ENCODE measurements around the gene DHRS3.
A peak's percentile ranks its signal among the peaks of the same experiment; 100 is the strongest.
"Not testable (repeated sequence)": the region's sequence is repeated elsewhere in the genome, so short reads cannot be mapped to it uniquely, and the experiment has no call there.

Gene DHRS3, protein sequence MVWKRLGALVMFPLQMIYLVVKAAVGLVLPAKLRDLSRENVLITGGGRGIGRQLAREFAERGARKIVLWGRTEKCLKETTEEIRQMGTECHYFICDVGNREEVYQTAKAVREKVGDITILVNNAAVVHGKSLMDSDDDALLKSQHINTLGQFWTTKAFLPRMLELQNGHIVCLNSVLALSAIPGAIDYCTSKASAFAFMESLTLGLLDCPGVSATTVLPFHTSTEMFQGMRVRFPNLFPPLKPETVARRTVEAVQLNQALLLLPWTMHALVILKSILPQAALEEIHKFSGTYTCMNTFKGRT
- total RNA-seq = 30.5 to 71.3 (median 71.1) reads per million in 3 experiments

DNA sequence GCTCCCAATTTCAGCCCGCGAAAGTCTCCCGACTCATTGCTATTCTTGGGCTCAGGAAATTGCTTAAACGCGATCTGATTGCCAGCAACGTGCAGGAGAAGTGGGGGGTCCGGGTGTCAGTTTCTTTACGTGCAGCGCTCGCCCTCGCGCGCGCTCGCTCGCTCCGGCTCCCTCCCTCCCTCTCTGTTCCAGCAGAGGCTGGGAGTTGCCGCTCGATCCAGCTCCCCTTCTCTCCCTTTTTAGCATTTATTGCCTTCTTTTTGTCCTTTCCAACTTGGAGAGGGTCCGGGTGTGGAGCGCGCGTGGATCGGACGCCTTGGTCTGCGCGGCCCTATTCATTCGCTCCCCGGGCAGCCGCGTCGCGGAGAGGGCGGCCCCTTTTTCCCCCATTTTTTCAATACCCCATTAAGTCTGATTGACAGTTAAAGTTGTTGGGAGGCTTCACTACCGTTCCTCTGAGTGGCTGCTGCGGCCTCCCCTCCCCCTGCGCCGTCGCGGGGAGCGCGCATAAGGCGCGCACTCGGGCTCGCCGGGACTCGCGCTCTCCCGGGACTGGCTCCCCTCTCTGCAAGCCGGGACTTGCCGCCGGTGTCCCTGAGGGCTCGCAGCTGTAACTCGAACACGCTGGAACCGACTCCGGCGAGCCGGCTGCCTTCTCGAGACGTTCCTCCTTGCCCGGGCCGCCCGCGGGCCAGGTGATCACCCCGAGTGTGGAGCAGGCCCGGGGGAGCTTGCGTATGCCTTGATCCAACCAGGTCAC lies at the start of gene DHRS3:
DHRS3 (minus strand) TSS at position 310 of the 760 bp plus-strand sequence. CDS start 862 bp downstream, outside the sequence.
- peak; percentile 68 for DNase-seq

DNA sequence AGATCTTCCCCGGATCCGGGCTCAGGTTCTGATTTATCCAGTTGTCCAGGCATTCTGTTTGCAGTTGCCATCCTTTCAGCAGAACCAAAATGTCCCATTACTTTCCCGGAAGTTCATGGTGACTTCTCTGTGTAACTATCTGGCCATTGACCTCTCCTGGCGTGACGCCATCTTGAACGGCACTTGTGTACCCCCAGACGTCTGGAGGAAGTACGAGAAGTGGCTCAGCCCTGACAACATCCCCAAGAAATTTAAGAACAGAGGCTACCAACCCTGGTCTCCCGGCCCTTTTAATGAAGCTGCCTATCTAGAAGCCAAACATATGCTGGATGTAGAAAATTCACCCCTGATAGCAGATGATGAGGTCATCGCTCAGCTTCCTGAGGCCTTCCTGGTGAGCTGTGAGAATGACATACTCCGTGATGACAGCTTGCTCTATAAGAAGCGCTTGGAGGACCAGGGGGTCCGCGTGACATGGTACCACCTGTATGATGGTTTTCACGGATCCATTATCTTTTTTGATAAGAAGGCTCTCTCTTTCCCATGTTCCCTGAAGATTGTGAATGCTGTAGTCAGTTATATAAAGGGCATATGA lies 48.2 kb upstream of the DHRS3 start:
- DNase-seq = no peak

DNA sequence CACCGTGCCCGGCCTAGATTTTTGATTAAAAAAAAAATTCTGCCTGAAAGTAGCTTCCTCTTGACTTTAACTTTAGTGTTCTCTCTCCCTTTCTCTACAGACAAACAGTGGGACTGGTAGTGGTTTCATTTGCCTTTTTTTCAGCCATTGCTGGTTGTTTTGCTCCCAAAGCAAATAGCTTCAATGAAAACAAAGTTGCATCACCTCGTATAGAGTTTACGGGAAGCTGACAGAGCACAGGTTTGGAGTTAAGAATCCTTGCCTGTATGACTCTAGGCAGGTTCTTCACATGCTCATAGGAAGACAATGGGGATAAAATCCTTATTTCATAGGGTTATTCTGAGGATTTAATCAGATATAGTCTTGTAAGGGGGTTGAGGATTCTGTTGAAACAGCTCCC lies 47.5 kb upstream of the DHRS3 start:
- no peak for DNase-seq

DNA sequence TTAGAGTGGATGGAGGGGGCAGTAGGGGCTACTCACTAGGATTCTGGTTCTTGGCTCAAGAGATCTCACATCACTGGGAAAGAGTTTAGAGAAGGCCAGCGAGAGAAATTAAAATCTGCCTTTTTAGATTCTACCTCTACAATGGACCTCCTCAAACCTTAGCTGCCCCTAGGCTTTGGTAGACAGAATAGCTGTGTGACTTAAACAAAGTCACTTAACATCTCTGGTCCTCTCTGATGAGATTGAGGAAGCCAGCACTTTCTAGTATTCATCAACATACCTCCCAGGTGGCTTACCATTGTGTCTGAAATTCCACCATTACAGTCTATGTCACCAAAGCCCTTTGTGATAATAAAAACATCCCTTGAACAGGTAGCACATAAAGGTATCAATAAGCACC lies 44.5 kb upstream of the DHRS3 start:
- no peak for DNase-seq

DNA sequence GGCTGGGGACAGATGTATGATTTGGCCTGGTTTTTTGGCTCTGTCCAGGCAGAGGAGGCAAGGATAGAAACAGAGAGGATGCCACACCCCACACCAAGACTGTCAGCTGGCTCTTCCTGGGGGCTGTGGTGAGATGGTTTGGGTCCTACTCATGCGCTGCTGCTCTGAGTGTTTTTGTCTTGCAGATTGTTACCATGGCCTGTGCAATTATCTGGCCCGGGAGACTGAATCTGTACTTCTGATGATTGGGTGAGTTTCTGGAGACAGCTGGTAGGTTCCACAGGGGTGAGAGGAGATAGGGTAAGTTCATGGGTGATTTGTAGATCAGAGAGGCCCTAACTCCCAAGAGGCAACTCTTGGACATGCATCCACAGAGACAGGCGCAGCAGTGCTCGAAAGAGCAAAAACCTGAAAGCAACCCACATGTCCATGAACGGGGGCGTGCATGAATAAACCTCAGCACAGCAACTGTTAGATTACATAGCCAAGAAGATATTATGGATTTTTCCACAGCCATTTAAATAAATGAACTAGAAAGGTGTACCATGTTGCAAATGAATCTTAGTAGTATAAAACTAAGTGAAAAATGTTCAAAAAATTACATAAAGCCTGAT lies 43.7 kb upstream of the DHRS3 start:
- DNase-seq = no peak

DNA sequence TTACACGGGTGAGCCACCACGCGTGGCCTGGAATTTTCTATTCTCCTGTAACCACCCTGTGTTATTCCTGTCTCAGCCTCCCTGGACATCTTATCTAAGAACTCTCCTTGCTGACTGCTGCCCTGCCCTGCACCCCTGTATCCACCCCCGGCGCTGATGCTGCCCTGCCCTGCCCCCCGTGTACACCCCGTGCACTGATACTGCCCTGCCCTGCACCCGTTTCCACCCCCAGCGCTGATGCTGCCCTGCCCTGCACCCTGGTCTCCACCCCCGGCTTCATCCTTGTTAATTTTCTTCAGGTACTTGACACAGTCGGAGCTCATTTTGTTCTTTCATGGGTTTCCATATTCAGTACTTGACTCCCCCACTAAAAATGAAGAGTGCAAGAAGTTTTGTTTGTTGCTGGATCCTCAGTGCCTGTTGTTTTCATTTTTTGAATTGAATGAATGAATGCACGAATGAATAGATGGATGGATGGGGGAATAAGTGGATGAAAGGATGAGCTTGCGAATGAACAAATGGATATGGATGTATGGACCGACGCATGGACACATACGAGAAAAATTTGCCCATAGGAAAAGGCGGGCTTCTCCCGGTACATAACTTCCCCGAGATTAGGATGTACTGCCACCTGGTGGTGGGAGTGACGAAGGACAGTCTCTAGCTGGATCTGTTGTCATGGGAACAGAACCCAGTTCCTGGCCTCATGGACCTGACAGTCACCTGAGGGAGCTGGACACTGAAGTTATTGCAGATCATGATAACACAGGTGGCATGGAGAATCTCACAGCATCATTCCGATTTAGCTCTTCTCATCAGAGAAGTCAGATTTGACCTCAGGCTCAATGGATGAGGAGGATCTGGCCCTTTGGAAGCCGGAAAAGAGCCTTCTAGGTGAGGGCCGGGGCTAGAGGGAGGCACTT lies 40.8 kb upstream of the DHRS3 start:
- peak; percentile 50 for DNase-seq

DNA sequence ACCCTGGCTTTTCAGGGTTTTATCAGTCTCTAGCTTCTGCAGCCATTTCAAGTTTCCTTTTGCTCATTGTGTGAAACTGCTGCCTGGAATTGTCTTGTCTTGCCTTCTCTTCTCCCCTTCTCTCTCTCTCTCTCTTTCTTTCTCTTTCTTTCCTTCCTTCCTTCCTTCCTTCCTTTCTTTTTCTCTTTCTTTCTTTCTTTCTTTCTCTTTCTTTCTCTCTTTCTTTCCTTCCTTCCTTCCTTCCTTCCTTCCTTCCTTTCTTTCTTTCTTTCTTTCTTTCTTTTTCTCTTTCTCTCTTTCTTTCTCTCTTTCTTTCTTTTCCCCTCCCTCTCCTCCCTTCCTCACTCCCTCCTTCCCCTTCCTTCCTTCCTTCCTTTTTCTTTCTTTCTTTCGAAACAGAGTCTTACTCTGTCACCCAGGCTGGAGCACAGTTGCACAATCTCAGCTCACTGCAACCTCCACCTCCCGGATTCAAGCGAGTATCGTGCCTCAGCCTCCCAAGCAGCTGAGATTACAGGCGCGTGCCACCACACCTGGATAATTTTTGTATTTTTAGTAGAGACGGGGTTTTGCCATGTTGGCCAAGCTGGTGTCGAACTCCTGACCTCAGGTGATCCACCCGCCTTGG lies 40.0 kb upstream of the DHRS3 start:
- not testable (repeated sequence) for DNase-seq

DNA sequence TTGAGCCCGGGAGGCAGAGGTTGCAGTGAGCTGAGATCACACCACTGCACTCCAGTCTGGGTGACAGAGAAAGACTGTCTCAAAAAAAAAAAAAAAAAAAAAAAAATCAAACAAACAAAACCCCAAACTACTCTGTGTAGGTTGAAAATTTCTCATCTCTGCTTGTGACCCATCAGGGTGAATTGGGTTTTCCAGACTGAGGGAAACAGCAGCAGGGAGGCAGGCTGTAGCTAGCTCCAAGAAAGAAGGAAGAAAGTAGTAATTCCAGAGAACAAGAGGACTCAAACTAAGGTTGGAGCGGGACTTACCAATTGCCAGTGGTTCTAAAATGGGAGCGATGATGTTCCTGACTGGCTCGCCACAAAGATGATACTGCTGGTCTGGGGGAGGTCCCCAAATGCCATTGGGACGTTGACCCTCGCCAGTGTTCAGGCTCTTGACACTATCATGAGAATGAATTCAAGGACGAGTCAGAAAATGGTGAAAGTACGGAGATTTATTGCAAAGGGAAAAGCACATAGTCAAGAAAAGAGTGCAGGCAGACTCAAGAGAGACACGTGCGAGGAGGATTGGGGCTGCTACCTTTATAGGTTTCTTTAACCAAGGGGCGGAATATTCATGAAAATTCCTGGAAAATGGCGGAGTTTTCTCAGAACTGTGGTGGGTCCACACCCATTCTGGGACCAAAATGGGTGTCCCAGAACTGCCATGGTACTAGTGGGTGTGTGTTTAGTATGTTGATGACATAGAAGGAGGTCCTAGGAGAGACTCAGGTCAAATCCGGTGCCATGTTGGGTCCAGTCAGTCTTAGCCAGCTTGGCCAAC lies 39.3 kb upstream of the DHRS3 start:
- no peak for DNase-seq

DNA sequence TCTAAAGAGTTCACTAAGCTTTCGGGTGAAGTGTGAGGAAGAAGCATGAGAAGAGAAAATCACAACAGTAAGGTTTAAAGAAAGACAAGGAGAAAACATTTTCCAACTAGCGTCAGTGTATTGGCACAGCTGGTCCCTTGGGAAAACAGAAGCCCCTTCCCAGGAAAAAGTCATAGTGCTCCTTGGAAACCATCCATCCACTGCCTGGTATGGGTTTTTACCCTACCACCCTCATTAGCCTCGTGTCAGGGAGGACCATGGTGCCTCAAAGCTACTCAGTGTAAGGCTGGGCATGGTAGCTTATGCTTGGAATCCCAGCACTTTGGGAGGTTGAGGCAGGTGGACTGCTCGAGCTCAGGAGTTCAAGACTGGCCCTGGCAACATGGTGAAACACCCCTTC lies 38.6 kb upstream of the DHRS3 start:
- no peak for DNase-seq

DNA sequence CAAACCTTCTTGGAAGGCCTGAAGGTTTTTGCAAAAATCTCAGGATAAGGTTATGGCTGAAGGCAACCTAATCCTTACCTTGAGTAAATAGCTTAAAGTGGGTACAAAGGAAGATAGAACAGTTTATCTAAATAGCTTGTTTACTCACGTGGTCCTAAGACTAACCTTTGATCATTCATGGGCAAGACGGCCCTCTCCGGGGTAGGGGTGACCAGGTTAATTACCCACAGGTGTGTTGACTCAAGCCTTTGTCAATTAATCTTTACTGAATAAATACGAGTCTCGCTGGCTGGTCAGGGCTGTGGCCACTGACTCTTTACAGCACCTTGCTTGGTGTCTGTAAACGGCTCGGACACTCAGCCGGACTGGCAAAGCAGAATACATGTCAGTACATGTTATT lies 36.6 kb upstream of the DHRS3 start:
- no peak for DNase-seq

DNA sequence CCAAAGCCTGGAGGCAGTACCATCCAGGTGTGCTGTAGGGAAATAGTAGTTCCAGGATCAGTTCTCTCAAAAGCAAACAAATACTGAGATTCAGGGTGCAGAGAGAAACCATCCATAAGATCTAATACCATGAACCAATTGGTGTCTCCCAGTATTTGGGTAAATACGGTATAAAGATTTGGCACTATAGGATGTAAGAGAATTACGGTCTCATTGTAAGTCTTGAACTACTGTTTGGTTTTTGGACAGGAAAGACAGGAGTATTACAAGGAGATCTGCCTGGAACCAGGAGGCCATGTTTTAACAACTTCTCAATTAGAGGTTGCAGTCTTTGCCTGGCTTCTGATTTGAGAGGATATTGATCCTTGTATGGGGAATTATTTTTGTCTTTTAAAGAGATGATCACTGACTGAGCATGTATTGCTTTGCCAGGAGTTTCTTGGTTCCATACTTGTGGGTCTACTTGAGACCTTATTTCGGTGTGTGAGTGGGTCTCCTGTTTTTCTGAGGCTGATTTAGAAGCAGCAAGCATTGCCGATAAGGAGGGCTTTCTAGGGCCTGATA lies 36.1 kb upstream of the DHRS3 start:
- no peak for DNase-seq

DNA sequence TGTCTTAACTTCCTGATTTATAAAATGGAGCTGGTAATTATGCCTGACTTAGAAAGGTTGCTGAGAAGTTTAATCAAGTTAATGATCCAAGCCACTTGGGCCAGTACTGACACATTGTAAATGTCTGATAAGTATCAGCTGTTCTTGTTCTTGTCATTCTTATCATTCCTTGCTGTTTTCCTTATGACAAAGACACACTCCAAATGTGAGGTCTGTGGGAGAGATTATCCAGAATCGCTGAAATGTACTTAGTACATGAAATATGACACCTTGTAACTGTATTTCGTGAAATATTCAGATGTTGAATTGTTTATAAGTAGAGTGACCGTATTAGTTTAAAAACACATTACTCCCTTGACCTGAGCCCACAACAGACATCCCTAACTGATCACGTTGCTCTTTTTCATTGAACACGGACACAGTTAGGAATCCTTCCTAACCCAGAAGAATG lies 32.0 kb upstream of the DHRS3 start:
- DNase-seq = no peak

DNA sequence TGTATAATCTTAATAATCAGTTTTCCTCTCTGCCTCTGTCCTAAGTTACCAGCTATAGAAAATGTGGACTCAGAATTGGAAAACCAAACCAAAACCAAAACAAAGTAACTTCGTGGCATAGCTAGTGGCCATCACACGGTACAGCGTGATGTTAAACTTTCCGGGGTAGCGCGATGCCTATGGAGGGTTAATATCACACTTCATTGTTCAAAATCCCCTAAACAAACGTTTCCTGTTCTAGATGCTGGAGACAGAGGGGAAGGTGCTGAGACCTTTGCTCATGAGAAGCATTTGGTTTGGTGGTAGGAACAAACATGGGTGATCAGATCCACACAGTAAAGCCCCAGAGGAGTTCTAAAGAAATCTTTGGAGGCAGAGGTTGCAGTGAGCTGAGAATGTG lies 30.7 kb upstream of the DHRS3 start:
- no peak for DNase-seq

DNA sequence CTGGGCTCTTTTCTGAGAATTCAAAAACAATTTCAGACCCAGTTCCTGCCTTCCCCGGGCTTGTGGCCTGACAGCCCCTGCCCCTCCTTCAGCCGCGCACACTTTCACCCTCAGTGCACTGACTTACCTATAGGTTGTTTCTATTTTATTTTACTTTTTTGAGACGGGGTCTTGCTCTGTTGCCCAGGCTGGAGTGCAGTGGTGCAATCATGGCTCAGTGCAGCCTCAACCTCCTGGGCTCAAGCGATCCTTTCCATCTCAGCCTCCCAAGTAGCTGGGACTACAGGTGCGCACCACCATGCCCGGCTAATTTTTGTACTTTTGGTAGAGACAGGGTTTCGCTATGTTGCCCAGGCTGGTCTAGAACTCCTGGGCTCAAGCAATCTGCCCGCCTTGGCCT lies 27.4 kb upstream of the DHRS3 start:
- DNase-seq = not testable (repeated sequence)

DNA sequence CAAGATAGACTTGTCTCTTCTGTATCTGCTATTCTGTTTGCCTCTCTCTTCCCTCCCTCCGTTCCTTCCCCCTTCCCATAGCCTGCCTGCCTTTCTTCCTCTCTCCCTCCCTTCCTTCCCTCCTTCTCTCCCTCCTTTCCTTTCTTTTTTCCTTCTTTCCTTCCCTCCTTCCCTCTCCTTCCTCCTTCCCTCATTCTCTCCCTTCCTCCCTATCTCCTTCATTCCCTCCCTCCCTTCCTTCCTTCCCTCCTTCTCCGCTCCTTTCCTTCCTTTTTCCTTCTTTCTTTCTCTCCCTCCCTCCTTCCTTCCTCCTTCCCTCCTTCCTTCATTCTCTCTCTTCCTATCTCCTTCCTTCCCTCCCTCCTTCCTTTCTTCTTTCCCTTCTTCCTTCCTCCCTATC lies 26.8 kb upstream of the DHRS3 start:
- DNase-seq = no peak

DNA sequence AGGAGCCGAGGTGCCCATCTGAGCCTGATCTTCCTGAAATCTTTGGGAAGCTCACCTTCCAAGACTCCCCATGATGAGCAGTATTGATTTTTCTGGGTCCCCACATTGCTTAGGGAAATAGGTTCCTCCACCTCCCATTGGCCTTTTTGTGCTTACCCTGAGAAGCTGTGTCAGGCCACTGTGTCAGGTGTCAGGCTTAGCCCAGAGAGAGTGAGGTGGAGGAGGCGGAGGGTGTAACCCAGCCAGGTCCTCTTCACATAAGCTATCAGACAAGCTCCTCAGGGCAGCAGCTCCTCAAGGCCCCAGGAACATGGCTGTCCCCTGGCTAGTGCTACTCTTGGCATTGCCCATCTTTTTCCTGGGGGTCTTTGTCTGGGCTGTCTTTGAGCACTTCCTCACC lies 26.2 kb upstream of the DHRS3 start:
- DNase-seq = no peak

DNA sequence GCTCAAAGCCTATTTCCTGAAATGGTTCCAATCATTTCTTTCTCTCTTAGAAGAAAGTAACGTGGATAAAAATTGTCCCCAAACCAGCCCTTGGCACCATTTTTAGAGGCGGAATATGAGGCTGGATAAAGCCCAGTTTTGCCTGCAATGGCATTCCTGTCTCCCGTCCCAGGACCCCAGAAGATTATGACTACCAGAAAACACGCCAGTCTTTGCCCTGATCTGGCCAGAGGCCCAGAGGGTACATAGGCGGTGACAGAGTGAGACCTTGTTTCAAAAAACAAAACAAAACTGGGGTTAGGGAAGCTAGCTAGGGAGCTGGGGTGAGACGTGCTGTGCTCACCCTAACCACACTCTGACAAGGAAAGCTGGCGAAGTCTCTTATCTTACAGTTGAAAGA lies 25.8 kb upstream of the DHRS3 start, which contains the start of gene AADACL4:
AADACL4 (plus strand) TSS at position 301 of the 400 bp plus-strand sequence. CDS start 462 bp downstream, outside the sequence.
- no peak for DNase-seq

DNA sequence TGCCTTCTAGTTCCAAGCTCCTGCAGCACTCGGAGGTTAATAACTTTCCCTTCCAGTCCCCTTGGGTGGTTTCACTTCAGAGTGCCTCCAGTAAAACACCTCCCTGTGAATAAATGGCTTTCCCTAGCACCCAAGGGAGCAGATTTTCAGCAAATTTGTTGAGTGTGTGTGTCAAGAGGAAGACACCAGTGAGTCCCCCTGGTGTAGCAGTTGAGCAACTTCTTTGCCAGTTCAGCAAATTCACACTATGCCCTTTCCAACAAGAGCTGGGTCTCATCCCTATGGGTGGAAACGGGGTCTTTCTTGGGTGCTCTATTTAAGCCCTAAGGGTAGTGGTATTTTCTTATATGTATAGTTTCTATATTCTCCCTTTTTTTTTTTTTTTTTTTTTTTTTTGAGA lies 25.1 kb upstream of the DHRS3 start:
- no peak for DNase-seq

DNA sequence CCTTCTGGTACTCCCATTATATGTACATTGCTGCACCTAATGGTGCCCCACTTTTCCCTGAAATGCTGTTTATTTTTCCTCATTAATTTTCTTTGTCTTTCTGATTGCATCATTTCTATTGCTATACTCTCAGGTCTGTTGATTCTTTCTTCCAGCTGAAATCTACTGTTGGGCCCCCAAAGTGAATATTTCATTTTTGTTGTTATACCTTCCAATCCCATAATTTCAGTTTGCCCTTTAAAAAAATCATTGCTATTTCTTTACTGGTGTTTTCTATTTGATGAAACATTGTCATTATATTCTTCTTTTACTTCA lies 22.9 kb upstream of the DHRS3 start:
- no peak for DNase-seq

DNA sequence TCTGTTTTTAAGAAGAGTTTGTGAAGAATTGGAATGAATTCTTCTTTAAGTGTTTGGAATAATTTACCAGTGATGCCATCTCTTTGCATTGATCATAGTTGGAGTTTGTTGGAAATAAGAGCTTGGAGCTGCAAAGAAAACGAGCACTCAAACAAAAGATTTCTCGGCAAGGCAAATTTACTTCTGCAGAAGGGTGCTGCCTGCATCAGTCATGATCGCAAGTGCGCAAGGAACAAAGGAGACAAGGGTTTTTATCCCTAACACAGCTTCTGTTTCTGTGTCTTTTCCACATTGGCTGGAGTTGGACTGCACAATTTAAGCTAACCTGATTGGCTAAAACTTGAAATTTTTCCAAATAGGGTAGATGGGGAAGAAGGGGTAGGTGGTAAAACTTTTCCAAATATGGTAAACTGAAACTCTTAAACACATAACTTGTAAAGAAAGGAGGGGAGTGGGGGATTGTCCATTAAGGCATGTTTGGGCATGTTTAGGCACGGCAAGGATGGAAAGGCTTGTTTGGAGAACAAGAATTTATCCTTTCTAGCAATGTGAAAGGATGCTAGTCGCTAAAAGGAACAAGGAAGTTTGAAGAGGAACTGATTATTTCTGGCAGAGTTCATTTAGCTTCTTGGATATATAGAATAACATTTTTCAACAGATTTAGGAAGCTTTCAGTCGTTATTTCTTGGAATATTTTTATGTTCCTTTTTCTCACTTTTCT lies 22.4 kb upstream of the DHRS3 start:
- DNase-seq = no peak
